Right atrium auricular region (tissue), 2 donors: ENCODE measurements around the gene CDK2AP2. TPM values are rescaled to one million over a fixed set of nuclear protein-coding genes. Genes with fewer than 3 reads are reported as not detected.
"Not testable (repeated sequence)": the region's sequence is repeated elsewhere in the genome, so short reads cannot be mapped to it uniquely, and the experiment has no call there.

Experiments
- DNase-seq: peaks from one replicate; pipeline ENCODE4 v3.0.0-alpha.2; 2019; ENCODE audit warnings: low spot score
- H3K27ac ChIP-seq, 2 donors: fragments of 200-600 bp; sonication (generic); 1 replicate in 1 of 2; 2 replicates in 1 of 2; pipeline ENCODE4 v1.5.1; 2016 to 2019
- H3K27me3 ChIP-seq, 2 donors: fragments of 200-600 bp; sonication (generic); one replicate each; pipeline versions ENCODE4 v1.5.1 to v1.6.0; 2017 to 2019
- H3K36me3 ChIP-seq: fragments of 200-600 bp; sonication (generic); one replicate; pipeline ENCODE4 v1.5.1; 2016
- H3K4me1 ChIP-seq, 2 donors: fragments of 200-600 bp; sonication (generic); one replicate each; pipeline versions ENCODE4 v1.5.1 to v1.6.0; 2017 to 2019
- H3K4me3 ChIP-seq, 2 donors: fragments of 200-600 bp; sonication (generic); 1 replicate in 1 of 2; 2 replicates in 1 of 2; pipeline ENCODE4 v1.5.1; 2017 to 2019; ENCODE audit warnings: mild to moderate bottlenecking in 1 of 2, moderate library complexity in 1 of 2
- H3K9me3 ChIP-seq, 2 donors: fragments of 200-600 bp; sonication (generic); one replicate each; pipeline ENCODE4 v1.5.1; 2019
- CTCF ChIP-seq, 2 donors: fragments of 200-600 bp; sonication (generic); IDR thresholded peaks; one replicate each; pipeline ENCODE4 v1.5.1; 2019; ENCODE audit warnings: antibody characterized with exemption in 2 of 2
- total RNA-seq, 2 donors: library from RNA; depleted of rRNA; stranded (reverse); fragments of >200 nt; gene quantifications; one replicate each; pipeline ENCODE4 v1.1.0, GENCODE V29; 2016

The CDK2AP2 gene
- total RNA-seq, 2 donors from 2014 or later, result 49.1 to 70.0 TPM

- TF ChIP-seq CTCF (IDR thresholded peaks at IDR 0.05), result no peak
- Histone ChIP-seq H3K27me3 (no peaks in the 10 kb centered on the region), H3K27ac (no peak overlapping the region), H3K4me3 (no peak overlapping the region), H3K9me3 (no peaks in the 10 kb centered on the region), H3K36me3 (no peaks in the 10 kb centered on the region), H3K4me1 (peaks cover 0 to 42% of the 10 kb centered on the region in 2 donors)
- no peak for DNase-seq
Measured at GRCh38 chr11:67466962-67467771, 40.8 kb downstream of the CDK2AP2 start.

GRCh38 chr11:67466367-67466766, 41.6 kb downstream of the CDK2AP2 start:
- peaks cover 0 to 42% of the 10 kb centered on the region in 2 donors for H3K4me1 ChIP-seq
- no peaks in the 10 kb centered on the region for H3K27me3 ChIP-seq
- no peak overlapping the region for H3K4me3 ChIP-seq
- H3K9me3 ChIP-seq, result no peaks in the 10 kb centered on the region
- peak overlapping the region in 1 of 2 donors; percentile 0 for H3K27ac ChIP-seq
- no peaks in the 10 kb centered on the region for H3K36me3 ChIP-seq
- DNase-seq, result no peak
- TF ChIP-seq CTCF (IDR thresholded peaks at IDR 0.05), result no peak

DNA sequence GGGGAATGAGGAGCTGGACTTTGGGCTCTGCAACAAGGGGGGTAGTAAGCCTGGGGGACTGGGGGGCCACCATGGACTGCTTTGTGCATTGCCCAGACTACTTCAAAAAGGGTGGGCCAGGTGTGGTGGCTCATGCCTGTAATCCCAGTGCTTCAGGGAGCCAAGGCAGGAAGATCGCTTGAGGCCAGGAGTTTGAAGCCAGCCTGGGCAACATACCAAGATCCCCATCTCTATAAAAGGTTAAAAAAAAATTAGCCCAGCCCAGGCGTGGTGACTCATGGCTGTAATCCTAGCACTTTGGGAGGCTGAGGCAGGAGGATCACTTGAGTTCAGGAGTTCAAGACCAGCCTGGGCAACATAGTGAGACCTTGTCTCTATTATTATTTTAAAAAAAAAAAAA, 42.4 kb downstream of the CDK2AP2 start:
- DNase-seq, H3K4me3 ChIP-seq: not testable (repeated sequence)
- peaks cover 0 to 42% of the 10 kb centered on the region in 2 donors for H3K4me1 ChIP-seq

DNA sequence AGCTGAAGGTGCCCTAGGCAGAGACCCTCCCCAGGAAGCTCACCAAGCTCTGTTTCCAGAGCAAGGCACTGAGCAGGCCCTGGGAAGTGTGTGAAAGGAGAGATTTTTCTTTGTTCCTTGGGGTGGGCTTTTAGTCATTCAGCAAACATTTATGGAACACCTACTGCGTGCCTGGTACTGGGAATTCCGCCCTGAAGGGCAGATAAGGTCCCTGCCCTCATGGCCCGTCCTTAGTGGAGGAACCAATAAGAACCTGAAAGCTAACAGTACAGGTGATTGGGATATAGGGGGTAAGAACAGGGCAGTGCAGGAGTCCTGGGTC, 42.8 kb downstream of the CDK2AP2 start:
- H3K4me3 ChIP-seq, result peak overlapping the region; percentile 42 to 66
- no peaks in the 10 kb centered on the region for H3K27me3 ChIP-seq
- H3K27ac ChIP-seq, result peak overlapping the region; percentile 91 to 92
- no peak for DNase-seq
- no peaks in the 10 kb centered on the region for H3K9me3 ChIP-seq
- no peak for TF ChIP-seq CTCF (IDR thresholded peaks at IDR 0.05)
- H3K4me1 ChIP-seq, result peaks cover 0 to 42% of the 10 kb centered on the region in 2 donors
- H3K36me3 ChIP-seq, result no peaks in the 10 kb centered on the region

More for the DNA sequence above, 42.4 kb downstream of the CDK2AP2 start:
- H3K36me3 ChIP-seq, H3K9me3 ChIP-seq, H3K27me3 ChIP-seq: not testable (repeated sequence)
- H3K27ac ChIP-seq, result peak overlapping the region; percentile 91 to 92

DNA sequence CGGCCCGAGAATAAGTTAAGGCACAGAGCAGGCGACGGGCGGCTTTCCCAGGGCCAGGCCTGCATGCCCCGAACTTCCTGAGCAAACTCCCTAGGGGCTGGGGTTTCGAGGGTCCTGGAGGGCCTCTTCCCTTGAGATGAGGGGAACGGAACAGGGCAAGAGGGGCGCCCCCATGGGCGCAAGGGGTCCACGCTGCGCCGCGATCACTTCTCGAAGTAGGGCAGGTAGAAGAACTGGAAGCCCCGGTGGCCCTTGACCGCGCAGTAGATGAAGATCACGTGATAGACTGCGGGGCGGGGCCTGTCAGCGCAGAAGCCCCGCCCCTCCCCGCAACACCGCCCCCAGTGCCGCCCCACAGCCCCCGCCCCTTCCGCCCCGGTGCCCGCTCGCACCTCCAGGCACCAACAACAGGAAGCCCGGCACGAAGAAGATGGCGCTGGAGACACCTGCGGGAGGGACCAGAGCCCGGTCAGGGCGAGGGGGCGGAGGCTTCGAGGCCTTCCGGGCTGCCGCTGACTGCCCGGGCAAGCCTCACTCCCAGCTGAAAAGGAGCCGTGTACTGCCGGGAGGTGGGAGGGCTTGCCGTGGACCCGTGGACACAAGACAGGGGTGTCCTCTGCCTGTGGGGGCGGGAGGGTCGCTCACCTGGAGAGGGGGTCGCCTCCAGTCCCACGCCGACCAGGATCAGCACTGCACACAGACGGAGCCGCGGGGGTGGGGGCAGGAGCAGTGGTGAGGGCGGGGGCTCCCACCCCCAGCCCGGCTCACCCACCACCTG, 43.4 kb downstream of the CDK2AP2 start:
- Histone ChIP-seq H3K4me1 (peaks cover 0 to 38% of the 10 kb centered on the region in 2 donors), H3K9me3 (no peaks in the 10 kb centered on the region)

More for the DNA sequence above, 43.4 kb downstream of the CDK2AP2 start:
- peak; percentile 75 for DNase-seq
- Histone ChIP-seq H3K27ac (peak overlapping the region; percentile 91 to 92), H3K36me3 (no peaks in the 10 kb centered on the region), H3K4me3 (peak overlapping the region; percentile 42 to 66), H3K27me3 (no peaks in the 10 kb centered on the region)
- TF ChIP-seq CTCF (IDR thresholded peaks at IDR 0.05), result no peak
